ENCODE measurements around the gene DAGLA.

- TF ChIP-seq, protein P1, sequence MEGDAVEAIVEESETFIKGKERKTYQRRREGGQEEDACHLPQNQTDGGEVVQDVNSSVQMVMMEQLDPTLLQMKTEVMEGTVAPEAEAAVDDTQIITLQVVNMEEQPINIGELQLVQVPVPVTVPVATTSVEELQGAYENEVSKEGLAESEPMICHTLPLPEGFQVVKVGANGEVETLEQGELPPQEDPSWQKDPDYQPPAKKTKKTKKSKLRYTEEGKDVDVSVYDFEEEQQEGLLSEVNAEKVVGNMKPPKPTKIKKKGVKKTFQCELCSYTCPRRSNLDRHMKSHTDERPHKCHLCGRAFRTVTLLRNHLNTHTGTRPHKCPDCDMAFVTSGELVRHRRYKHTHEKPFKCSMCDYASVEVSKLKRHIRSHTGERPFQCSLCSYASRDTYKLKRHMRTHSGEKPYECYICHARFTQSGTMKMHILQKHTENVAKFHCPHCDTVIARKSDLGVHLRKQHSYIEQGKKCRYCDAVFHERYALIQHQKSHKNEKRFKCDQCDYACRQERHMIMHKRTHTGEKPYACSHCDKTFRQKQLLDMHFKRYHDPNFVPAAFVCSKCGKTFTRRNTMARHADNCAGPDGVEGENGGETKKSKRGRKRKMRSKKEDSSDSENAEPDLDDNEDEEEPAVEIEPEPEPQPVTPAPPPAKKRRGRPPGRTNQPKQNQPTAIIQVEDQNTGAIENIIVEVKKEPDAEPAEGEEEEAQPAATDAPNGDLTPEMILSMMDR (IDR thresholded peaks at IDR 0.05; ENCODE audit: low read length), result no peak
- TF ChIP-seq EZH2 (IDR thresholded peaks at IDR 0.05; ENCODE audit: borderline replicate concordance, low read length), result no peak
Observed at GRCh38 chr11:61694602-61694939, 14.4 kb downstream of the DAGLA start.

Measured in OCI-LY1 (cell line).